Spleen (tissue), 7 donors: ENCODE measurements around the gene PTPN14.

Source experiments
- POLR2A ChIP-seq, 3 donors: fragments of 450-650 bp; IDR thresholded peaks; one replicate each; pipeline ENCODE4 v1.5.1; 2017; ENCODE audit warnings: antibody characterized with exemption in 3 of 3, mild to moderate bottlenecking in 1 of 3
- POLR2AphosphoS5 ChIP-seq, 3 donors: sonication (generic); formaldehyde crosslinking; IDR thresholded peaks; one replicate each; pipeline ENCODE4 v1.5.1; 2017; ENCODE audit warnings: antibody characterized with exemption in 3 of 3
- TF ChIP-seq, protein P1 (sequence below), 11 experiments: fragments of 200-600 bp in 7 of 11; fragments of 450-650 bp in 4 of 11; sonication (generic) in 4 of 11; IDR thresholded peaks in 8 of 11; conservative IDR thresholded peaks in 3 of 11; 1 replicate in 7 of 11; 2 replicates in 4 of 11; pipeline versions ENCODE4 v1.4.0 to v1.8.0; 2016 to 2021; ENCODE audit warnings: antibody characterized with exemption in 11 of 11, inconsistent platforms in 4 of 11, mild to moderate bottlenecking in 1 of 11
- donor health status: DM: no; HTN: no; CAD: no; lungs with moderate emphysema.
- donor health status: DM: no; HTN: no; CAD: no.
- donor health status: DM: no; HTN: no; CAD: no.

DNA sequence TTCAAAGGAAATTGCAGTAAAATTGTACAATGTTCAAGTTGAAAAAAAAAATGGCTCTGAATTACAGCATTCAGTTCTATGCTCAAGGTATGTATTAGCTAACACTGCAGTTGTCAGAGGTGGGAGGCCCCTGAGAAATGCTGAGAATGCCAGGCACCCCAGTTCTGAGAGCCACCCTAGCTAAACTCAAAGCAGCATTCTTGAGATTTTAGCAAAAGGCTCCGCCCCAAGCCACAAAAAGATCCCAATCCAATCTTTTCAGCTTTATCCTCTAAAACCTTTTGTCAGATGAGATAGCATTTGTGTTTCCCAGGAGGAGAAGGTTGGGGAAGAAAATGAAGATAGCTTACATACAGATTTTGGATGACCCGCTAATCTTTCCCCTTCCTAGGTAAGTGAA is 201.6 kb downstream of the PTPN14 start:
- TF ChIP-seq POLR2AphosphoS5 (IDR thresholded peaks at IDR 0.05) (no peak), POLR2A (IDR thresholded peaks at IDR 0.05) (no peak)
- TF ChIP-seq, protein P1, sequence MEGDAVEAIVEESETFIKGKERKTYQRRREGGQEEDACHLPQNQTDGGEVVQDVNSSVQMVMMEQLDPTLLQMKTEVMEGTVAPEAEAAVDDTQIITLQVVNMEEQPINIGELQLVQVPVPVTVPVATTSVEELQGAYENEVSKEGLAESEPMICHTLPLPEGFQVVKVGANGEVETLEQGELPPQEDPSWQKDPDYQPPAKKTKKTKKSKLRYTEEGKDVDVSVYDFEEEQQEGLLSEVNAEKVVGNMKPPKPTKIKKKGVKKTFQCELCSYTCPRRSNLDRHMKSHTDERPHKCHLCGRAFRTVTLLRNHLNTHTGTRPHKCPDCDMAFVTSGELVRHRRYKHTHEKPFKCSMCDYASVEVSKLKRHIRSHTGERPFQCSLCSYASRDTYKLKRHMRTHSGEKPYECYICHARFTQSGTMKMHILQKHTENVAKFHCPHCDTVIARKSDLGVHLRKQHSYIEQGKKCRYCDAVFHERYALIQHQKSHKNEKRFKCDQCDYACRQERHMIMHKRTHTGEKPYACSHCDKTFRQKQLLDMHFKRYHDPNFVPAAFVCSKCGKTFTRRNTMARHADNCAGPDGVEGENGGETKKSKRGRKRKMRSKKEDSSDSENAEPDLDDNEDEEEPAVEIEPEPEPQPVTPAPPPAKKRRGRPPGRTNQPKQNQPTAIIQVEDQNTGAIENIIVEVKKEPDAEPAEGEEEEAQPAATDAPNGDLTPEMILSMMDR (IDR thresholded peaks at IDR 0.05 in 8 of 11, conservative IDR thresholded peaks at IDR 0.05 in 3 of 11): no peak
